Measurements from ENCODE around the gene FAF1. TPM values are rescaled to one million over a fixed set of nuclear protein-coding genes. Genes with fewer than 3 reads are reported as not detected.

The FAF1 gene
- total and polyA plus RNA-seq, 8 donors = 47.4 to 58.3 (median 53.2) TPM

- Histone ChIP-seq H3K27ac (no peak overlapping the region), H3K4me1 (no peaks in the 10 kb centered on the region), H3K36me3 (peaks cover 0 to 49% of the 10 kb centered on the region in 2 donors), H3K27me3 (no peaks in the 10 kb centered on the region), H3K9me3 (no peaks in the 10 kb centered on the region), H3K4me3 (no peak overlapping the region)
- no peak for TF ChIP-seq CTCF (IDR thresholded peaks at IDR 0.05)
- DNase-seq = no peak
- ATAC-seq = no peak
- intact Hi-C loops (cut with DNase I) = no loop called here
Measured at GRCh38 chr1:50568782-50569181, 391.3 kb downstream of the FAF1 start.

- H3K9me3 ChIP-seq = no peaks in the 10 kb centered on the region
- TF ChIP-seq CTCF (IDR thresholded peaks at IDR 0.05) = no peak
- peaks cover 0 to 42% of the 10 kb centered on the region in 2 donors for H3K36me3 ChIP-seq
- H3K4me3 ChIP-seq = no peak overlapping the region
- no peaks in the 10 kb centered on the region for H3K4me1 ChIP-seq
- no peak for ATAC-seq
- H3K27ac ChIP-seq = no peak overlapping the region
- H3K27me3 ChIP-seq = no peaks in the 10 kb centered on the region
- intact Hi-C loops (cut with DNase I) = no loop called here
- no peak for DNase-seq
Measured at GRCh38 chr1:50566405-50566804, 393.7 kb downstream of the FAF1 start.

- TF ChIP-seq CTCF (IDR thresholded peaks at IDR 0.05) = no peak
- DNase-seq = no peak
- Histone ChIP-seq H3K36me3 (peaks cover 0 to 49% of the 10 kb centered on the region in 2 donors), H3K27ac (no peak overlapping the region), H3K9me3 (no peaks in the 10 kb centered on the region), H3K27me3 (no peaks in the 10 kb centered on the region), H3K4me1 (no peaks in the 10 kb centered on the region), H3K4me3 (no peak overlapping the region)
- ATAC-seq = no peak
- intact Hi-C loops (cut with DNase I) = no loop called here
Measured at GRCh38 chr1:50564417-50564816, 395.6 kb downstream of the FAF1 start.

- H3K4me3 ChIP-seq = no peak overlapping the region
- H3K27me3 ChIP-seq = no peaks in the 10 kb centered on the region
- peaks cover 0 to 41% of the 10 kb centered on the region in 2 donors for H3K36me3 ChIP-seq
- no peak for ATAC-seq
- no peak for DNase-seq
- no peaks in the 10 kb centered on the region for H3K9me3 ChIP-seq
- intact Hi-C loops (cut with DNase I) = no loop called here
- H3K4me1 ChIP-seq = no peaks in the 10 kb centered on the region
- H3K27ac ChIP-seq = no peak overlapping the region
- no peak for TF ChIP-seq CTCF (IDR thresholded peaks at IDR 0.05)
Measured at GRCh38 chr1:50562106-50562505, 398.0 kb downstream of the FAF1 start.

- intact Hi-C loops (cut with DNase I) = no loop called here
- no peak overlapping the region for H3K4me3 ChIP-seq
- no peak for DNase-seq
- no peak for ATAC-seq
- H3K4me1 ChIP-seq = no peaks in the 10 kb centered on the region
- H3K36me3 ChIP-seq = peaks cover 0 to 18% of the 10 kb centered on the region in 2 donors
- H3K27me3 ChIP-seq = no peaks in the 10 kb centered on the region
- H3K27ac ChIP-seq = no peak overlapping the region
- no peaks in the 10 kb centered on the region for H3K9me3 ChIP-seq
- no peak for TF ChIP-seq CTCF (IDR thresholded peaks at IDR 0.05)
Measured at GRCh38 chr1:50559421-50559820, 400.6 kb downstream of the FAF1 start.
